MM.1S (cell line): ENCODE measurements around the gene ARHGAP45.
"Not testable (repeated sequence)": the region's sequence is repeated elsewhere in the genome, so short reads cannot be mapped to it uniquely, and the experiment has no call there.

Source experiments
- EZH2 ChIP-seq: fragments of 300-600 bp; sonication (generic); optimal IDR thresholded peaks from 2 replicates; pipeline ENCODE3; 2017; ENCODE audit warnings: low read depth, mild to moderate bottlenecking, antibody characterized with exemption, low read length, mixed read lengths
- EZH2phosphoT487 ChIP-seq: fragments of 300-600 bp; sonication (generic); IDR thresholded peaks from 2 replicates; pipeline ENCODE4 v1.6.1; 2018; ENCODE audit warnings: antibody characterized with exemption, low read length
- TF ChIP-seq, protein P1 (sequence below): fragments of 300-600 bp; sonication (generic); IDR thresholded peaks from 2 replicates; pipeline ENCODE4 v1.5.1; 2016; ENCODE audit warnings: antibody characterized with exemption, low read length, mixed read lengths

DNA sequence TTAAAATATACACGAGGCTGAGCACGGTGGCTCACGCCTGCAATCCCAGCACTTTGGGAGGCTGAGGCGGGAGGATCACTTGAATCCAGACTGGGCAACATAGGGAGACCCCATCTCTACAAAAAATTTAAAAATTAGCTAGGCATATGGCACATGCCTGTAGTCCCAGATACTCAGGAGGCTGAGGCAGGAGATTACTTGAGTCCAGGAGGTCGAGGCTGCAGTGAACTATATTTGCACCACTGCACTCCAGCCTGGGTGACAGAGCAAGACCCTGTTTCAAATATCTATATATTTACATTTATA is 43.1 kb upstream of the ARHGAP45 start:
- TF ChIP-seq, protein P1, sequence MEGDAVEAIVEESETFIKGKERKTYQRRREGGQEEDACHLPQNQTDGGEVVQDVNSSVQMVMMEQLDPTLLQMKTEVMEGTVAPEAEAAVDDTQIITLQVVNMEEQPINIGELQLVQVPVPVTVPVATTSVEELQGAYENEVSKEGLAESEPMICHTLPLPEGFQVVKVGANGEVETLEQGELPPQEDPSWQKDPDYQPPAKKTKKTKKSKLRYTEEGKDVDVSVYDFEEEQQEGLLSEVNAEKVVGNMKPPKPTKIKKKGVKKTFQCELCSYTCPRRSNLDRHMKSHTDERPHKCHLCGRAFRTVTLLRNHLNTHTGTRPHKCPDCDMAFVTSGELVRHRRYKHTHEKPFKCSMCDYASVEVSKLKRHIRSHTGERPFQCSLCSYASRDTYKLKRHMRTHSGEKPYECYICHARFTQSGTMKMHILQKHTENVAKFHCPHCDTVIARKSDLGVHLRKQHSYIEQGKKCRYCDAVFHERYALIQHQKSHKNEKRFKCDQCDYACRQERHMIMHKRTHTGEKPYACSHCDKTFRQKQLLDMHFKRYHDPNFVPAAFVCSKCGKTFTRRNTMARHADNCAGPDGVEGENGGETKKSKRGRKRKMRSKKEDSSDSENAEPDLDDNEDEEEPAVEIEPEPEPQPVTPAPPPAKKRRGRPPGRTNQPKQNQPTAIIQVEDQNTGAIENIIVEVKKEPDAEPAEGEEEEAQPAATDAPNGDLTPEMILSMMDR: not testable (repeated sequence)
- TF ChIP-seq EZH2, EZH2phosphoT487: not testable (repeated sequence)
